Measurements from ENCODE around the gene GOSR1. TPM values are rescaled to one million over a fixed set of nuclear protein-coding genes. Genes with fewer than 3 reads are reported as not detected.
"Not testable (repeated sequence)": the region's sequence is repeated elsewhere in the genome, so short reads cannot be mapped to it uniquely, and the experiment has no call there.

The GOSR1 gene
- total RNA-seq, 1 experiment from 2014 or later, result 27.4 TPM

DNA sequence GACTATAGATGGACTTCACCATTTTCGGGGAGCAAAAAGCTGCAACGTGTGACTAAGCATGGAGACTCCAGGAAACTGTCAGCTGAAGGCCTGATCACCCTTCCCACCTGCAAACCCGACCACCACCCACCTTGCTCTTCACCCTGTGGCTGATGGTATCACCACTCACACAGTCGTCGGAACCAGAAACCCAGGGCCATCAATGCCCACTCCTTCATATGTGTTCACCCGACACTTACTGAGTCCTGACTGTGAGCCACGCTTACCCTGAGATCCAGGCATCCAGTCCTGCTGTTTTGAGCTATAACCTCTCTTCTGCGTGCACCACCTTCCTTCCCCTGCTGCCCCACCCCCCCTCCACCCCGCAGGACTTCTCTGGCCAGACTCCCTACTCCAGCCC lies 97.1 kb downstream of the GOSR1 start:
- DNase-seq (ENCODE audit: low read depth), result not testable (repeated sequence)

DNA sequence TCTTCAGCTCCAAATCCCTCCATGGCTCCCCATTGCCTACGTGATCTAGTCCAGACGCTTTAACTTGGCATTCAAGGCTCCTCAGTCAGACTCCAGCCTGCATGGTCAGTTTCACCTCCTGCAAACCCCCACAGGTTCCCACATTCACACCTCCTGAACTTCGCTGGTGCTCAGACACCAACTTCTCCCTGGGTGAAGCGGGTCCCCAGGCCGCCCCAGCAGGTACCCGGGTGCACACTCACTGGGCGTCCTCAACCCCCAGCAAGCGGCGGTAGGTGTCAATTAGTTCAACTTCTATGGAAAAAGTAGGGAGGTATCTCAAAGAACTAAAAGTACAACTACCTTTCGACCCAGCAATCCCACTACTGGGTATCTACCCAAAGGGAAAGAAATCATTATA lies 97.6 kb downstream of the GOSR1 start:
- DNase-seq (ENCODE audit: low read depth), result not testable (repeated sequence)

DNA sequence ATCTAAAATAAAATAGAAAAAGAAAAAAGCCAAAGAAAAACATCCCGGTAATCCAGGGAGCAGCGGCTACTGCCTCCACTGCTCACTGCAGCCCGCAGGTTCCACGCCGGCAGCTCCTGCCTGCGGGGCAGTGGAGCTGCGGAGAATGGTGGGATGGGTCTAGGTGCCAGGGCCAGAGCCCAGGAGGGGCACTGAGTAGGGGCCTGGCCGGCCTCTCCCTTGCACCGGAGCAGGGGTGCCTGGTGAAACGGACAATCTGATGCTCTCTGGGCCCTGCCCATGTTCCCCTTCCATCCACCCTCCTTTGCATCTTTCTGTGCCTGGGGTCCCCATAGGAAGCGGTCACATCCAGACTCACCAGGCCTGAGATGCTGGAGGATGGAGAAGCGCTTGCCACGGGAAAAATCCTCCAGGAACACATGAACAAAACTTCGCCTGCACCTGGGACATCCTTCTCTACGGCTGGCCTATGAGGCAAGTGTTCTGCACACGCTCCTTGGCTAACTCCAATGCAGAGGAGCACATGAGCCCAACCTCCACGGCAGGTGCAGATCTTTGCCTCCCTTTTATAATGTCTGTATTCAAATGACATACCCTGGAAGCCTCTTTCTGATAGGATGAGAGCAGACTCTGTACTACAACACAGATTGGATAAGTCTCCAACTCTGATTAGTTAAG lies 98.6 kb downstream of the GOSR1 start:
- not testable (repeated sequence) for DNase-seq (ENCODE audit: low read depth)

DNA sequence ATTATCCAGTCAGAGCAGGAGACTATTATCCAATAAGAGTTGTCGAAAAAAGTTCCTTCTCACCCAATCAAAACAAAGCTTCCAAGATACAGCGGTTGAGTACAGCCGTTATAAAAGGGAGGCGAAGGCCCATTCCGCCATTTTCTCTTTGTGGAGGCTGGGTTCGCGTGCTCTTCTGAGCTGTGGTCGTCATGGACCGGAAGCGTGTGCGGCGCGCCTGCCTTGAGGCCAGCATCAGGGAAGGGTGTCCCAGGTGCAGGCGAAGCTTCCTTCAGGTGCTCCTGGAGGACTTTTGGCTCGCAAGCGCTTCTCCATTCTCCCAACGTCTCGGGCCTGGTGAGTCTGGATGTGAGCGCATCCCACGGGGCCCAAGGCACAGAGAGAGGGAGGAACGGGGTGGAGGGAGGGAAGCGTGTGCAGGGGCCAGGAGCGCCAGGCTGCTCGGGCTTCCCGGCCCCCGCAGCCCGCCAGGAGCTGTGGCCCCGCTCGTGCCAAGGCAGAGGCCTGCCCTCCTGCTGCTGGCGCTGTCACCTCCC lies 99.2 kb downstream of the GOSR1 start:
- no peak for DNase-seq (ENCODE audit: low read depth)

Other genes starting within 250 kb of the GOSR1 start
- not detected in 2 replicates for gene SLC6A4, start 241.7 kb upstream of the GOSR1 start, total RNA-seq (2014; rRNA removed; shearing (Covaris generic))
- gene BLMH, start 185.5 kb upstream of the GOSR1 start, total RNA-seq (2014; rRNA removed; shearing (Covaris generic)), result 32.7 and 53.8 TPM in 2 replicates
- not detected in 2 replicates for gene TMIGD1, start 143.4 kb upstream of the GOSR1 start, total RNA-seq (2014; rRNA removed; shearing (Covaris generic))
- gene CPD, start 98.5 kb upstream of the GOSR1 start, total RNA-seq (2014; rRNA removed; shearing (Covaris generic)), result 30.8 and 55.9 TPM in 2 replicates

Data from HT1080 (cell line).